Measurements from ENCODE around the gene LEMD2. TPM values are rescaled to one million over a fixed set of nuclear protein-coding genes. Genes with fewer than 3 reads are reported as not detected.

Gene LEMD2
- total and polyA plus RNA-seq, 9 donors = 34.3 to 44.8 (median 40.3) TPM

GRCh38 chr6:33761581-33761921, 27.4 kb downstream of the LEMD2 start:
- DNase-seq = no peak
- Histone ChIP-seq H3K27me3 (ENCODE audit: control insufficient read depth, insufficient read depth, low read length) (no peaks in the 10 kb centered on the region), H3K4me1 (ENCODE audit: control insufficient read depth, insufficient read depth, low read length) (peaks cover 29% of the 10 kb centered on the region), H3K4me3 (ENCODE audit: low read length) (no peak overlapping the region), H3K27ac (ENCODE audit: low read length) (peak overlapping the region; percentile 29), H3K36me3 (ENCODE audit: control insufficient read depth, insufficient read depth, low read length) (no peaks in the 10 kb centered on the region), H3K9me3 (replicated peaks; ENCODE audit: control insufficient read depth, low read depth, low read length) (peaks cover under 1% of the 10 kb centered on the region)
- 25% methylated on average over 1 of the region's 2 CpGs for WGBS (ENCODE audit: insufficient coverage)

- H3K4me1 ChIP-seq (ENCODE audit: control insufficient read depth, insufficient read depth, low read length) = peaks cover 34% of the 10 kb centered on the region
- no peak for DNase-seq
- no peak overlapping the region for H3K27ac ChIP-seq (ENCODE audit: low read length)
- WGBS (ENCODE audit: insufficient coverage) = 80% methylated on average over 4 of the region's 9 CpGs
- no peaks in the 10 kb centered on the region for H3K9me3 ChIP-seq (replicated peaks; ENCODE audit: control insufficient read depth, low read depth, low read length)
- no peaks in the 10 kb centered on the region for H3K36me3 ChIP-seq (ENCODE audit: control insufficient read depth, insufficient read depth, low read length)
- H3K27me3 ChIP-seq (ENCODE audit: control insufficient read depth, insufficient read depth, low read length) = no peaks in the 10 kb centered on the region
- no peak overlapping the region for H3K4me3 ChIP-seq (ENCODE audit: low read length)
Measured at GRCh38 chr6:33759887-33760629, 28.9 kb downstream of the LEMD2 start.

- H3K27ac ChIP-seq (ENCODE audit: low read length) = no peak overlapping the region
- DNase-seq = no peak
- no peaks in the 10 kb centered on the region for H3K36me3 ChIP-seq (ENCODE audit: control insufficient read depth, insufficient read depth, low read length)
- no peaks in the 10 kb centered on the region for H3K27me3 ChIP-seq (ENCODE audit: control insufficient read depth, insufficient read depth, low read length)
- no peak overlapping the region for H3K4me3 ChIP-seq (ENCODE audit: low read length)
- H3K9me3 ChIP-seq (replicated peaks; ENCODE audit: control insufficient read depth, low read depth, low read length) = no peaks in the 10 kb centered on the region
- WGBS (ENCODE audit: insufficient coverage) = 20% methylated on average over 1 of the region's 7 CpGs
- peaks cover 35% of the 10 kb centered on the region for H3K4me1 ChIP-seq (ENCODE audit: control insufficient read depth, insufficient read depth, low read length)
Measured at GRCh38 chr6:33758815-33759216, 30.1 kb downstream of the LEMD2 start.

- 79% methylated on average over 6 of the region's 10 CpGs for WGBS (ENCODE audit: insufficient coverage)
- no peaks in the 10 kb centered on the region for H3K27me3 ChIP-seq (ENCODE audit: control insufficient read depth, insufficient read depth, low read length)
- peaks cover 34% of the 10 kb centered on the region for H3K4me1 ChIP-seq (ENCODE audit: control insufficient read depth, insufficient read depth, low read length)
- DNase-seq = no peak
- no peaks in the 10 kb centered on the region for H3K36me3 ChIP-seq (ENCODE audit: control insufficient read depth, insufficient read depth, low read length)
- H3K9me3 ChIP-seq (replicated peaks; ENCODE audit: control insufficient read depth, low read depth, low read length) = no peaks in the 10 kb centered on the region
- no peak overlapping the region for H3K27ac ChIP-seq (ENCODE audit: low read length)
- no peak overlapping the region for H3K4me3 ChIP-seq (ENCODE audit: low read length)
Measured at GRCh38 chr6:33757906-33758305, 31.0 kb downstream of the LEMD2 start.

- DNase-seq = no peak
- 100% methylated on average over 1 of the region's 3 CpGs for WGBS (ENCODE audit: insufficient coverage)
Measured at GRCh38 chr6:33757113-33757512, 31.8 kb downstream of the LEMD2 start.

GRCh38 chr6:33756211-33756954, 32.5 kb downstream of the LEMD2 start:
- Histone ChIP-seq H3K36me3 (ENCODE audit: control insufficient read depth, insufficient read depth, low read length) (no peaks in the 10 kb centered on the region), H3K9me3 (replicated peaks; ENCODE audit: control insufficient read depth, low read depth, low read length) (no peaks in the 10 kb centered on the region), H3K27me3 (ENCODE audit: control insufficient read depth, insufficient read depth, low read length) (no peaks in the 10 kb centered on the region), H3K4me1 (ENCODE audit: control insufficient read depth, insufficient read depth, low read length) (peaks cover 28% of the 10 kb centered on the region), H3K4me3 (ENCODE audit: low read length) (no peak overlapping the region), H3K27ac (ENCODE audit: low read length) (no peak overlapping the region)
- 84% methylated on average over 10 of the region's 12 CpGs for WGBS (ENCODE audit: insufficient coverage)
- DNase-seq = no peak

More at GRCh38 chr6:33757113-33757512, 31.8 kb downstream of the LEMD2 start:
- Histone ChIP-seq H3K36me3 (ENCODE audit: control insufficient read depth, insufficient read depth, low read length) (no peaks in the 10 kb centered on the region), H3K27me3 (ENCODE audit: control insufficient read depth, insufficient read depth, low read length) (no peaks in the 10 kb centered on the region), H3K9me3 (replicated peaks; ENCODE audit: control insufficient read depth, low read depth, low read length) (no peaks in the 10 kb centered on the region), H3K27ac (ENCODE audit: low read length) (no peak overlapping the region), H3K4me3 (ENCODE audit: low read length) (no peak overlapping the region), H3K4me1 (ENCODE audit: control insufficient read depth, insufficient read depth, low read length) (peaks cover 31% of the 10 kb centered on the region)

GRCh38 chr6:33755070-33755869, 33.7 kb downstream of the LEMD2 start:
- H3K36me3 ChIP-seq (ENCODE audit: control insufficient read depth, insufficient read depth, low read length) = no peaks in the 10 kb centered on the region
- DNase-seq = no peak

GRCh38 chr6:33754222-33754621, 34.7 kb downstream of the LEMD2 start:
- Histone ChIP-seq H3K36me3 (ENCODE audit: control insufficient read depth, insufficient read depth, low read length) (no peaks in the 10 kb centered on the region), H3K9me3 (replicated peaks; ENCODE audit: control insufficient read depth, low read depth, low read length) (no peaks in the 10 kb centered on the region), H3K4me3 (ENCODE audit: low read length) (no peak overlapping the region), H3K27me3 (ENCODE audit: control insufficient read depth, insufficient read depth, low read length) (no peaks in the 10 kb centered on the region), H3K27ac (ENCODE audit: low read length) (no peak overlapping the region), H3K4me1 (ENCODE audit: control insufficient read depth, insufficient read depth, low read length) (peaks cover 20% of the 10 kb centered on the region)
- WGBS (ENCODE audit: insufficient coverage) = 80% methylated on average over 10 of the region's 11 CpGs
- DNase-seq = no peak

More at GRCh38 chr6:33755070-33755869, 33.7 kb downstream of the LEMD2 start:
- 45% methylated on average over 8 of the region's 13 CpGs for WGBS (ENCODE audit: insufficient coverage)
- Histone ChIP-seq H3K4me3 (ENCODE audit: low read length) (no peak overlapping the region), H3K27me3 (ENCODE audit: control insufficient read depth, insufficient read depth, low read length) (no peaks in the 10 kb centered on the region), H3K27ac (ENCODE audit: low read length) (no peak overlapping the region), H3K9me3 (replicated peaks; ENCODE audit: control insufficient read depth, low read depth, low read length) (no peaks in the 10 kb centered on the region), H3K4me1 (ENCODE audit: control insufficient read depth, insufficient read depth, low read length) (peaks cover 19% of the 10 kb centered on the region)

GRCh38 chr6:33752646-33753015, 36.3 kb downstream of the LEMD2 start:
- no peaks in the 10 kb centered on the region for H3K9me3 ChIP-seq (replicated peaks; ENCODE audit: control insufficient read depth, low read depth, low read length)
- no peak overlapping the region for H3K4me3 ChIP-seq (ENCODE audit: low read length)
- no peaks in the 10 kb centered on the region for H3K27me3 ChIP-seq (ENCODE audit: control insufficient read depth, insufficient read depth, low read length)
- H3K27ac ChIP-seq (ENCODE audit: low read length) = no peak overlapping the region
- H3K36me3 ChIP-seq (ENCODE audit: control insufficient read depth, insufficient read depth, low read length) = no peaks in the 10 kb centered on the region
- peaks cover 35% of the 10 kb centered on the region for H3K4me1 ChIP-seq (ENCODE audit: control insufficient read depth, insufficient read depth, low read length)
- no peak for DNase-seq
- no CpG with 5 or more reads among the region's 1 CpG for WGBS (ENCODE audit: insufficient coverage)

Data from muscle of leg (tissue), 11 donors.